ENCODE data around the gene TRIM32.

TRIM32 gene

DNA sequence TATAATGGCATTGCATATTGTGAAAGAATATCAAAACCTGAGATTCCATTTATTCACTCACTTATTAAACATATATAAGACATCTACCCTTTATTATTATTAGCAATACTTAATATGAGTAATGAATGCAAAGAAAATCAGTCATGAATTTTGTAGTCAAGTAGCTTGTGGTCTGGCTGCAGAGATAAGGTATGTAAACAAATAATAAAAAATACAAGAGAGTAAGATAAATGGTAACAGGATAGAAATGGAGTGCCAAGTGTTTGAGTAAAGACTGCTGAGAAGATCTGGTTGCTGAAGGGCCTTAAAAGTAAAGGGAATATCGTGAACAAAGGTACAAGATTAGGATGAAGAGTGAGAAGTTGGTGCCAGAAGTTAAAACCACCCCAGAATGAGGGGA lies 18.4 kb downstream of the TRIM32 start:
- DNase-seq (ENCODE audit: low spot score): no peak

DNA sequence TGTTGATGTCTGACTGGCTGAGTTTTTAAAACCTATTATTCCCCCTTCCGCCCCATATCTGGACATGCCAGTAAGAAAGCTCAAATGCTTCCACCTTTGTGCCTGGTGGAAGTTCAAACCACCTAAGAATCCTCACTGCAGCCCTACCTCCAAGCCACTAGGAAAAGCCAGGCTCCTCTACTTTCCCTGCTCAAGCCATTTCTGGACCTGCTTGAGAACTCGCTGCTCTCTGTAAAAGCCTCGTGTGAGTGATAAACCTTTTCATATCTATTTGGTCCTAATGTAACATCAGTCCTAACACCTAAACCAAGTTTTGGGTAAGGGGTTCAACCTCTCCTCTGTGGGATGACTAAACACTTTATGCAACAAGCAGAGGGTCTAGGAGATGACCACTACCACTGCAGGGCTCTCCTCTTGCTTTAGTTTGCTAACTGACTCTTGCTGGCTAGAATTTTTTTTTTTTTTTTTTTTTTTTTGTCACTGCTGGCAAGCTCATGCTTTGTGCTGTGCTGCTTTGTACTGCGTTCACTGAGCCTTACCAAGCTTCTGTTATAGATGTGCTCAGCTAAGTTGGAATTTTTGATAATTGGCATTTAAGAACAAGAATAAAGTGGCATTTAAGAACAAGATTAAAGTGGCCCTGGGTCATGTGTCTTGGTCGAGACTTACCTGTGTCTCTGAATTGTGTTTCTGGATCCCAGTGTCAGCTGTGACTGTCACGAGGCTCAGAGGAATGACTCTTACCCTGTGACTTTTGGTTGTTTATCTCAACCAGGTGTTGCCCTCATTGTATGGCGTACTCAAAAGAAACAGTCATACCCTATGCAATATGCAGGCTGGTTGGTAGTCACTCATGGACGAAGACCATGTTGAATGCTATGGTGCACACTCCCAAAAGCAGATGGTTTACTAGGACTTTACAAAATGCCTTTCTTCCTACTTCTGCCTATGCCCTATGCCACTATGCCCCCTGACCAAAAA lies 19.5 kb downstream of the TRIM32 start:
- no peak for DNase-seq (ENCODE audit: low spot score)

GRCh38 chr9:116712781-116713180 lies 25.7 kb downstream of the TRIM32 start:
- no peak for DNase-seq (ENCODE audit: low spot score)

- DNase-seq (ENCODE audit: low spot score): no peak
Measured at GRCh38 chr9:116713271-116713670, 26.2 kb downstream of the TRIM32 start.

DNA sequence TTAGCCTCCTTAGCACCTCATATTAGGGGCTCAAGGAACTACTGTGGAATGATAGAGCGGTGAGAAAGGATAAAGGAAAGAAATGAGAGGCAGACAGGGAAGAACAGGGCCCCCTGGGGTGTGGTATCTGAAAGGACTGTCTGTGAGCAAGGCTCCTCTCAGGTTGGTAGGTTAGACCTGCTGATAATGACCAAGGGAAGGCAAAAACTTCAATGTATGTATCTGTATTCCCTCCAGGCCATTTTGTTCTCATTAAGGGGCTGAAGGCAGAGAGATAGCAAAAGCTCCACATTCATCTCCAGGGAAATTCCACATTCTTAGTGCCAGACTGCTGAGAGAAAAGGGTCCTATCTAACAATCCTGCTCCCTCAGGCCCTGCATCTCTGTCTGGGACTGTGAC lies 28.6 kb downstream of the TRIM32 start:
- DNase-seq (ENCODE audit: low spot score): no peak

DNA sequence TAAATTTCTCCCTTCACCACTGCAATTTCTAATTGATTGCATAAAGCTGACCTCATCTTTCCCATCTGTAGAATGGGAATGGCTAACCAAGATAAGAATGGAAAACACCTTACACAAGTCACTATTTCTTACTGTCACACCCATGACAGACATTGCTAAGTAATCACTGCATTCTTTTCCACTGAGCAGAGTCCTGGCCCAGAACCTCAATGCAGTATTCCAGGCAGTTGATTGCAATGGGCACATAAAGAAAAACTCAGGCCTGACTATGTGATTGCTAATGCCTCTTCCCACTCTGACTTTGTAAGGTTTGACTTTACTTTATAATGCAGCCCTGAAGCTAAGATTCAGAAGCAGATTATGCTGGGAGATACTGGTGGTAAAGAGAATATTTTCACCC lies 29.3 kb downstream of the TRIM32 start:
- DNase-seq (ENCODE audit: low spot score): peak; percentile 21

GRCh38 chr9:116717150-116717549 lies 30.0 kb downstream of the TRIM32 start:
- peak; percentile 52 for DNase-seq (ENCODE audit: low spot score)

DNA sequence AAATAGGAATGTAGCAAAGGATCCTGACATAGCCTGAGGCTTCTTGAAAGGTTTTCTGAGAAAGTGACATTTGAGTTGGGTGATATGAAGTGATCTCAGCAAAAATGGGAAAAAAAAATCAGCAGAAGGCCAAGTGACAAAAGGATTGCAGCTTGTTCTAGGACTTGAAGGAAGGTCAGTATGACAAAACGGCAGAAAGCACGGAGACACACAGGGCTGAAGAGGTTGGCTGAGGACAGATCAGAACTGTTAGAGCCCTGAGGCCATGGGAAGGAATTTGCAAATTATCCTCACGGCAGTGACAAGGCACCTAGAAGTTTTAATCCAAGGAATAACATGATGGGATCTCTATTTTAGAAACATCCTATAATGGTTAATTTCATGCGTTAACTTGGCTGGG lies 31.0 kb downstream of the TRIM32 start:
- DNase-seq (ENCODE audit: low spot score): no peak

- no peak for DNase-seq (ENCODE audit: low spot score)
Measured at GRCh38 chr9:116720111-116720510, 33.0 kb downstream of the TRIM32 start.

GRCh38 chr9:116721411-116721810 lies 34.3 kb downstream of the TRIM32 start:
- no peak for DNase-seq (ENCODE audit: low spot score)

DNA sequence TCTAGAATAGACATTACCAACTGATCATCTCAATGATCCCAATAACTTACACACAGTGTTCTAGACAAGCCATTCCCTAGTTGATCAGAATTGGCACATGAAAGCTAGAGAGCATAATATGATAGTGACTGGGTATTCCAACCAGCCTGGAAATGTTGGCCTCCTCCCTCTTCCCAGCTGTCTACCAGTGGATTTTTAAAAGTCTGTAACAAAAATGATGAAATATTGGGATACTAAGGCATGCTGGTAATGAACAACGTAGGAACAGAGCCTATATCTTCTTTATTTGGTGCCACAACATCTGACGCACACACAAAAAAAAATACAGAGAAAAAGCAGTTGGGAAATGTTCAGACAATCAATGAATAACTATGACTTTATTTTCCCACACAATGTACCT lies 34.8 kb downstream of the TRIM32 start:
- no peak for DNase-seq (ENCODE audit: low spot score)

GRCh38 chr9:116724123-116724522 lies 37.0 kb downstream of the TRIM32 start:
- no peak for DNase-seq (ENCODE audit: low spot score)

- DNase-seq (ENCODE audit: low spot score): no peak
Measured at GRCh38 chr9:116726602-116727001, 39.5 kb downstream of the TRIM32 start.

DNA sequence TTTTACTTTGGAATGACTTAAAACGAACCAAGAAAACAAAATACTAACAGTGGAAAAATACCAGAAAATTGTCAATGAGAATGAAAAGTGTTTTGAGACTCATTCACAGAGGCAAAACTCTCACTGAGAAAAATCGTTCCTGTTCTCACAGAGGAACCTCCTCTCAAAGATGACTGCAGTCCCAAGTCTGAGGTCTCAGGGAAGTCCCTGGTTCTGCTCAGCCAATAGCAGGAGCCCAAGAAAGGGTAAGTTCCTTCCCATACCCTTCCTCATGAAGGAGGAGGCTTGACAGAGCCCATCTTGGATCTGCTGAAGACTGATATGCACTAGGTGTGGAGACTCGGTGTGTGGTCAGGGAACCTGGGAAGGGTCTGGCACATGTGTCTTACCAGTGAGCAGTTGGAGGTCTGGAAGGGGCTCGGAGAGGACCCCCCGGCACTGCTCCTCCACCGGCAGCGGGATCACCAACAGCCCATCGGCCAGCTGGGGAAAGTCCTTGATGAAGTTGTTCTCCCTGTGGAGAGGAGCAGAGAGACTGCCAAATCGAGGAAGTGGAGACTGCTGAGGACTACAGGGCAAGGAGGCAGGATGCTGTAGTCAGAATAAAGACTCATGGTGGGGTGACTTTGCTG lies 46.0 kb downstream of the TRIM32 start:
- no peak for DNase-seq (ENCODE audit: low spot score)

DNA sequence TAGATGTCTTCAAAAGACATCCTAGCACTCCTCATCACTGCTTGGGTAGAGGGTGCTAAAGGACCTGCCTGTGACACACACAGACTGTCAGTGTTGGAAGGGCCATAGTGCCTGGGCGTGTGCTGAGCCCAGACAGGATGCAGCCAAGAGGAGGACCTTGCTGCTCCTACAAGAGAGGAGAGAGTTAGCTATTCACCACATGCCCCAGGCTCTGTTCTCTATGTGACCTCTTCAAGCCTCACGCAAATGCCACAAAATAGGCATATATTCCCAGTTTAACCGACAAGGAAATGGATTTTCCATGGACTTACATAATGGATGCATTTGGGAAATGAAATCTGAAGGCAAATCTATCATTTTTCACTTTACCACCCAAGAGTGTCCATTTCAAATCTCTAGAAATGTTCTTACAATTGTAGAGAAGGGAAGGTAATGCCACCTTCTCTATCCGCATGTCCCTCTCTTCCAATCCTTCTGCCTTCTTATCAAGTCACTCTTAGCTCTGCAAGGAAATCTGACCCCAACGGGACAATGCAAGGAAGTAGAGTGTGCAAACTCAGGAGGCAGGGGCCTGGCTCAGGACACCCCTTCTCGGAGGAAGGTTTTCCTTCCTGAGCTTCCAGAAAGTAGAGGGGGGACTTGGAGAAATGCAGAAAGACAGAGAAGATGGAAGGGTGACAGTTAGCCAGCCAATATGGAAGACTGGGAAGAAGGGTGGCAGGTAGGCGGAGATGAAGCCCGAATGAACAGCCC lies 49.5 kb downstream of the TRIM32 start:
- DNase-seq (ENCODE audit: low spot score): peak; percentile 13

DNA sequence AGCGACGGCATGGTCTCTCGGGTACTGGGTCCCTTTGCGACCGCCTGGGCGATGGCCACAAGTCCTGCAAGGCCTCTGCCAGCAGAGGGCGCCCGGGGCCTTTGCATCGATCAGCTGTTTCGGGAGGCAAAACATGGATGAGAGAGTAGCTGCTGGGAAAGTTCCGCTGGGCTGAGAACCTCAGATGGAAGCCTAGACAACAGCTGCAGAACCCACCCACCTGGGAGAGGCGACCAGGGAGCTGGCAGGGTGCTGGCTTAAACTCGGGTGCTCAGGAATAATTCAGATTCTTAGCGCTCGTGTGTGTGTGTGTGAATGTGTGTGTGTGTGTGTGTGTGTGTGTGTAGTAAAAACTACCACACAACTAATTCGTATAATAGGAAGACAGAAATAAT lies 50.0 kb downstream of the TRIM32 start:
- DNase-seq (ENCODE audit: low spot score): peak; percentile 92

DNA sequence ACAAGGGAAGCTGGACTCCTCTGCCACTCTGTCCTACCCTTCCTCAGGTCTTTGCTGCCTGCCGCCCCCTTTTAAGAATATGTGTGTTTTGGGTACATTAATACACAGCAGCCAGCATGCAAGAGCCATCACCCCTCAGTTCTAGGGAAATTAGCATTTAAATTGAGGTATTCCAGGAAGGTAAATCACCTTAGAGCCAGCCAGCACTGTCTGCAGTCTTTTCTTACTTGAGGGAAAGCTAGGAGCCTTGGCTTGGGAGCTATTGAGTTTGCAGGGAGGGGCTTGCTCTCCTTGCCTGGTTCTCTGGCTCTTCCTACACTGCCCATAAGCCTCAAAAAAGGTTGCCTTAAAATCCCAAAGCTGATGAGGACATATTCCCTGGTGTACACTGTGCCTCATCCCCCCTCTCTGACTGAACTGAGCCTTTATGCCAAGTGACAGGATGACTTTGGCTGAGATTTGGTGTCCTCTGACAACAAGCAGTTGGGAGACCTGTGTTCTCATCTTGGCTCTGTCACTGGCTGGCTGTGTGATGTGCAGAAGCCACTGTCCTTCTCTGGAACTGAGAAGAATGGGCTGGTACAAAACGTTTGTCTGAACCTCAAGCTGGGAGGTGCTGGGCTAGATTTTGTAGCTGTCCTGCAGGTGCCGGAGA lies 54.1 kb downstream of the TRIM32 start:
- no peak for DNase-seq (ENCODE audit: low spot score)

DNA sequence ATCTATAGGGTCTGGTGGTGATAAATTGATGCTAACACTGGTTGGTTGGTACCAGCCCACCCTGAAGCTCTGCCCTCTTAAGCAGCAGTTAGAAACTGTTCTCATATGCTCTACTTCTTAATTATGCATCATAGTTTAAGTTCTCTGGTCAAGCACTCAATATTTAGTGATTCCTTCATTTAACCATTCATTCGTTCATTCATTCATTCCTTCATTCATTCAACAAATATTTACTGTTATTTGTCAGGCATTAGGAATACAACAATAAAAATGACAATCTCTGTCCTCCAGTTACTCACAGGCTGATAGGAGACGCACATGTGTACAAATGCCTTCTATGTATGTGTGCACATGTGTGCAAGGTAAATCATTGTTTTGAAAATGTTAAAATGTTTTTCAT lies 54.6 kb downstream of the TRIM32 start:
- DNase-seq (ENCODE audit: low spot score): no peak

DNA sequence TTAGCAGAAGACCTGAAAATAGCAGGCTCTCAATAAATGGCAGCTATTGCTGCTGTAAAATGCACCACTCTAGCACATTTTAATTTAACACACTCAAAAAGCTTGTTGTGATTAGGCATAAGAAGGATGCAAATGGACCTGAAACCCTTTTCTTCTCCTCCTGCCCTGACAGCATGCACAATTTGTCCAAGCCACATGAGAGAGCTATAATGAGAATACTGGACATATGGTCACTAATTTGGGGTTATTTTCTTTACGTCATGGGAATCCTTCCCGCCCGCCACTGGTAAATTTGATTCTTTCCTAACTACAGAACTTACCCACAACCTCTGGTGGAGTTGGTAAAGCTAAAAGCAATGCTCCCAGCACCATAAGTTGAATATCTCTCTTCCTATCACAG lies 62.1 kb downstream of the TRIM32 start:
- no peak for DNase-seq (ENCODE audit: low spot score)

- DNase-seq (ENCODE audit: low spot score): no peak
Measured at GRCh38 chr9:116749772-116750171, 62.7 kb downstream of the TRIM32 start.

GRCh38 chr9:116750510-116750909 lies 63.4 kb downstream of the TRIM32 start:
- DNase-seq (ENCODE audit: low spot score): no peak
